Measurements from ENCODE around the gene ADM2. TPM values are rescaled to one million over a fixed set of nuclear protein-coding genes. Genes with fewer than 3 reads are reported as not detected.

ADM2 gene
- total RNA-seq, 1 donor from 2014 or later, result 1.7 TPM

GRCh38 chr22:50461536-50461935, 19.8 kb upstream of the ADM2 start:
- H3K27me3 Mint-ChIP-seq (ENCODE audit: low read depth), result no peaks in the 10 kb centered on the region
- H3K4me3 Mint-ChIP-seq, result no peak overlapping the region
- DNase-seq (ENCODE audit: low read depth, low spot score), result no peak
- no peaks in the 10 kb centered on the region for H3K4me1 Mint-ChIP-seq
- no peak for TF ChIP-seq CTCF (conservative IDR thresholded peaks at IDR 0.05)
- no peak overlapping the region for H3K27ac Mint-ChIP-seq (ENCODE audit: unreplicated experiment)
- H3K9me3 Mint-ChIP-seq, result no peaks in the 10 kb centered on the region
- peaks cover 3% of the 10 kb centered on the region for H3K36me3 Mint-ChIP-seq (ENCODE audit: low read depth)

- H3K4me3 Mint-ChIP-seq, result no peak overlapping the region
- H3K36me3 Mint-ChIP-seq (ENCODE audit: low read depth), result peaks cover 7% of the 10 kb centered on the region
- H3K27ac Mint-ChIP-seq (ENCODE audit: unreplicated experiment), result no peak overlapping the region
- TF ChIP-seq CTCF (conservative IDR thresholded peaks at IDR 0.05), result no peak
- H3K9me3 Mint-ChIP-seq, result no peaks in the 10 kb centered on the region
- DNase-seq (ENCODE audit: low read depth, low spot score), result no peak
- no peaks in the 10 kb centered on the region for H3K4me1 Mint-ChIP-seq
- H3K27me3 Mint-ChIP-seq (ENCODE audit: low read depth), result no peaks in the 10 kb centered on the region
These were observed 19.3 kb upstream of the ADM2 start for GRCh38 chr22:50461979-50462540.

- Mint-ChIP-seq H3K27me3 (ENCODE audit: low read depth) (no peaks in the 10 kb centered on the region), H3K9me3 (no peaks in the 10 kb centered on the region), H3K36me3 (ENCODE audit: low read depth) (peaks cover 4% of the 10 kb centered on the region), H3K4me1 (no peaks in the 10 kb centered on the region), H3K4me3 (no peak overlapping the region), H3K27ac (ENCODE audit: unreplicated experiment) (no peak overlapping the region)
- TF ChIP-seq CTCF (conservative IDR thresholded peaks at IDR 0.05), result no peak
- no peak for DNase-seq (ENCODE audit: low read depth, low spot score)
These were observed 18.0 kb upstream of the ADM2 start for GRCh38 chr22:50463188-50463900.

GRCh38 chr22:50464451-50464850, 16.9 kb upstream of the ADM2 start:
- DNase-seq (ENCODE audit: low read depth, low spot score), result no peak
- Mint-ChIP-seq H3K27me3 (ENCODE audit: low read depth) (no peaks in the 10 kb centered on the region), H3K9me3 (no peaks in the 10 kb centered on the region), H3K36me3 (ENCODE audit: low read depth) (peaks cover 4% of the 10 kb centered on the region), H3K27ac (ENCODE audit: unreplicated experiment) (no peak overlapping the region), H3K4me3 (no peak overlapping the region), H3K4me1 (no peaks in the 10 kb centered on the region)
- no peak for TF ChIP-seq CTCF (conservative IDR thresholded peaks at IDR 0.05)

GRCh38 chr22:50465066-50465930, 16.0 kb upstream of the ADM2 start:
- no peak overlapping the region for H3K4me3 Mint-ChIP-seq
- no peak for DNase-seq (ENCODE audit: low read depth, low spot score)

More at GRCh38 chr22:50465066-50465930, 16.0 kb upstream of the ADM2 start:
- no peak overlapping the region for H3K27ac Mint-ChIP-seq (ENCODE audit: unreplicated experiment)
- no peaks in the 10 kb centered on the region for H3K9me3 Mint-ChIP-seq
- no peak for TF ChIP-seq CTCF (conservative IDR thresholded peaks at IDR 0.05)
- H3K36me3 Mint-ChIP-seq (ENCODE audit: low read depth), result peaks cover 4% of the 10 kb centered on the region
- no peaks in the 10 kb centered on the region for H3K4me1 Mint-ChIP-seq
- no peaks in the 10 kb centered on the region for H3K27me3 Mint-ChIP-seq (ENCODE audit: low read depth)

All from neural crest cell (in vitro differentiated cells).